Fibroblast of mammary gland (primary cell): ENCODE measurements around the gene ITK.

Source experiments
- DNase-seq: peaks from one replicate; pipeline ENCODE4 v3.0.0-alpha.2; 2010; ENCODE audit warnings: low read depth
- H3K4me3 ChIP-seq: 2 replicates; pipeline ENCODE4 v1.5.1; 2011; ENCODE audit warnings: low read depth, mild to moderate bottlenecking, low read length, moderate library complexity; ENCODE audit not compliant: control insufficient read depth
- TF ChIP-seq, protein P1 (sequence below): conservative IDR thresholded peaks from 2 replicates; pipeline ENCODE4 v1.5.1; 2011; ENCODE audit warnings: low read depth, low read length, inconsistent platforms; ENCODE audit not compliant: control insufficient read depth, insufficient read depth

The ITK gene

DNA sequence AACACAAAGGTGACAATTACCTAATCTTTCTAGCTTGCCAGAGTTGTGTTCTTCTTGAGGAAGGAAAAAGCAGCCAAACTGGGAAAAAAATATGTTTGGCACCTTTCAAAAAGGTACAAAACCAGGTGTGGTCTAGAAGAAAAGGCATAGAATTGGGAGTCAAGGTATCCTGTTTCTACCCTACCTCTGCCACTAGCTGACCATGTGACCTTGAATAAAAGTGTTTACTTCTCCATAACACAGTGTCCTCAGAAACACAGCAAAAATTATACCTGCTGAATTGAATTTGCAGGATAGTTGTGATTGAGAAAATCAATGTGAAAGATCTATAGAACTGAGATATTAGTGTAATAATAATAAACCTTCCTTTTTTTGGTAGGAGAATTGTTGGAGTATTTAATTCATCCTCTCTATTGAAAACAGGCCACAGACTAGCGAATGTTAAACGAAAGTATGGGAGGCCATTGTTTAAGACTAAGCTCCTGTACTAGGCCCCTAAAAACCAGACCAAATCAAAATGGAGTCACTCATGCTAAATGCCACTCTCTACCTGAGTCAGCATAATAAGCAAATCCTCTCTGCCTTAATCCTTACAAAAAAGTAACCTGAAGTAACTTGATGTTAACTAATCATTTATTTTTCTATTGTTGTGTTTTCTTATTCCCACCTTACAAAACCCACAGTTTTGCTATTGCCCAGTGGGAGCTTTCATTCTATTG, 97.8 kb downstream of the ITK start:
- H3K4me3 ChIP-seq: no peak overlapping the region
- TF ChIP-seq, protein P1, sequence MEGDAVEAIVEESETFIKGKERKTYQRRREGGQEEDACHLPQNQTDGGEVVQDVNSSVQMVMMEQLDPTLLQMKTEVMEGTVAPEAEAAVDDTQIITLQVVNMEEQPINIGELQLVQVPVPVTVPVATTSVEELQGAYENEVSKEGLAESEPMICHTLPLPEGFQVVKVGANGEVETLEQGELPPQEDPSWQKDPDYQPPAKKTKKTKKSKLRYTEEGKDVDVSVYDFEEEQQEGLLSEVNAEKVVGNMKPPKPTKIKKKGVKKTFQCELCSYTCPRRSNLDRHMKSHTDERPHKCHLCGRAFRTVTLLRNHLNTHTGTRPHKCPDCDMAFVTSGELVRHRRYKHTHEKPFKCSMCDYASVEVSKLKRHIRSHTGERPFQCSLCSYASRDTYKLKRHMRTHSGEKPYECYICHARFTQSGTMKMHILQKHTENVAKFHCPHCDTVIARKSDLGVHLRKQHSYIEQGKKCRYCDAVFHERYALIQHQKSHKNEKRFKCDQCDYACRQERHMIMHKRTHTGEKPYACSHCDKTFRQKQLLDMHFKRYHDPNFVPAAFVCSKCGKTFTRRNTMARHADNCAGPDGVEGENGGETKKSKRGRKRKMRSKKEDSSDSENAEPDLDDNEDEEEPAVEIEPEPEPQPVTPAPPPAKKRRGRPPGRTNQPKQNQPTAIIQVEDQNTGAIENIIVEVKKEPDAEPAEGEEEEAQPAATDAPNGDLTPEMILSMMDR: no peak
- DNase-seq: no peak

DNA sequence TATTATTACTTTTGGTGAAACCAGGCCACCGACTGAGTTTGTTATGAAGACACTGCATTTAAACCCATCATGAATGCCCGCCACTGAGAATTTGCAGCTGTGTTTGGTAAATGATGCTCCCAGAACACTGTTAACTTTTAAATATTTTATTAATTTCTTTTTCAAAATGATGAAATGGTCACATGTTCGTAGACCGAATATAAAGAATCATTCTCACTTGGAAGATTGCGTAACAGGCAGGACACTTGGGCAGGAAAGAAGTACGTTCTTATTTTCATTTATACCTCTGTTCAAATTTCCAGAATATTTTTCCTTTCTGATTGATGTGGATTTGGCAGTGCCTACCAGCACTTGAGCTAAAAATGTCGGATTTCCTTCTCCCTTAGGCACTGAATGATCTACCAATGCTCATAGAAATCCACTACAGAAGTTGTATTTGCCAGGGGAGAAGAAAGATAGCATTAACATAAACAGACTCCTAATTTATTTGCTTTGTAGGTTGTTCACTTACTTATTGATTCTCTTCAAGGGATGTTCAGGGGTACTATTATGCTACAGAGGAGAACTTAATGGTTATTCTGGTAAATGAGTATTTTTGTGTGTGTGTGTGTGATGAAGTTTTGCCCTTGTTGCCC, 99.1 kb downstream of the ITK start:
- TF ChIP-seq, protein P1: no peak
- no peak overlapping the region for H3K4me3 ChIP-seq
- peak; percentile 16 for DNase-seq

DNA sequence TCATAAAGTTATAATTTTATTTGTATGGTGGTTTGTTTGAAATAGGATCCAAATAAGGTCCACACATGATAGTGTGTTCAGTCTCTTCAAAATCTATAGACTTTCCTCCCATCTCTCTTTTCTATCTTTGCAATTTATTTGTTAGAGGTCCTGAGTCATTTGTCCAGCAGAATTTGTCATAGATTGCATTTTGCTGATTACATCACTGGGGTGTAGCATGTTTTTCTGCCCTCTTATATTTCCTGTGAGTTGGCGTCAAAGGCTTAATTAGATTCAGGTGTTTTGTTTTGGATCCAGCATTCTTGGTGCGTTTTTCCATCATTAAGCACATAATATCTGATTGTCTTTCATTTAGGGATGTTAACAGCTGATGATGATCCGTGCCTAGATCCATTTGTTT, 100.3 kb downstream of the ITK start:
- H3K4me3 ChIP-seq: no peak overlapping the region
- DNase-seq: peak; percentile 94
- TF ChIP-seq, protein P1: no peak

DNA sequence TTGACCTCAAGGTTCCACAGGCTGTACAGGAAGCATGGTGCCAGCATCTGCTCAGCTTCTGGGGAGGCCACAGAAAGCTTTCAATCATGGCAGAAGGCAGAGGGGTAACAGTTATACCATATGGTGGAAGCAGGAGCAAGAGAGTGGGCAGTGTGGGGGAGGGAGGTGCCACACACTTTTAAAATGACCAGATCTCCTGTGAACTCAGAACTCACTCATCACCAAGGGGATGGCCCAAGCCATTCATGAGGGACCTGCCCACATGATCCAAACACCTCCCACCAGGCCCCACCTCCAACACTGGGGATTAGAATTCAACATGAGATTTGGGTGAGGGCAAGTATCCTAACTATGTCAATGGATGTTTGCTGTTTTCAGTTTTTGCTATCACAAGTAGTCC, 101.5 kb downstream of the ITK start:
- TF ChIP-seq, protein P1: no peak
- no peak overlapping the region for H3K4me3 ChIP-seq
- DNase-seq: peak; percentile 12

DNA sequence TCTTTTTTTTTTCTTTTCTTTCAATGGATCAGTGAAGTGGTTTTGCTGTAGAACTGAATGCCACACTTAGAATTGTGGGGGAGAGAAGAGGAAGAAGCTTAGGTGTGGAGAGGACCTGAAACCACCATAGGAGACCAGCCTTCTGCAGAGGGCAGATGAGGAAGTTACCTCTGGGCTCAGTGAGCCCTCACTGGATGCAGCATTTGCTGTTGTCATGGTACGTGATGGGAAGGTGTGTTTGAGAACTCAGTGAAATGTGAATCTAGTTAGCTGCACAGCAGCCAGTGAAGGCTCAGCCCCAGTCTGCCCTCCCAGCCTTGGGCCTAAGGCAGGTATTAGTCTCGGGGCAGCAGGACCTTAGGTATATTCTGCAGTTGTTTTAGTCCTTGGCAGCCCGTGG, 102.8 kb downstream of the ITK start:
- no peak overlapping the region for H3K4me3 ChIP-seq
- TF ChIP-seq, protein P1: no peak
- DNase-seq: no peak

DNA sequence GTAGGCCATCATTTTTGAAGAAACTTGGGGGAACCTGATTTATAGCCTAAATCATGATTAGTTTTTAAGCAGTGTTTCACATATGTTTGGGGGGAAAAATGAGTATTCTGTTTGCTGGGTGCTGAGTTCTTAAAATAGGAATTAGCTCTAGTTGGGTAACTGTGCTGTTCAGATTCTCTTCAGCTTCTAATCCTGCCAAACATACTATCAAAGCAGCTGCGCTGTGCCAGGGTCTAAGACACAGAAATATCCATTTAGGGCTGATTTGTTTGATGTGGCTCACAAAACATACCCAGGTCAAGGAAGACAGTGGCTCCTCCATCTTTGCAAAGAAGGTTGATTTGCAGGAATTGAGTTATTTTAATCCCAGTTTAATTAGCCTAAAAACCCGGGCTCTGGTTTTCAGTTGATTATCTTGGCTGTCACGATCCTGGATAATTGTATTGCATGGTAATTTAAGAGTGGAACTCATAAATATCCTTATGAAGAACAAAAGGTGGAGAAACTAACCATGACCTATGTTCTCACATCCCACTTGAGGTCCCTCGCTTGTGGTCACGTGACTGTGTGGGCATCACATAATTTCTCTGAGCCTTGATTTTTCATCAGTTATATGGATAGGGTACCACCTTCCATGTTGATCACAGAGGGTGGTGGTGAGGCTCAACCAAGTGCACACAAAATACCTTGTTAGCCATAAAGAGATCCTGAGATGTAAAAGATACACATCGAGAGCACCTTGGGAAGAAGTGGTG, 104.0 kb downstream of the ITK start:
- no peak overlapping the region for H3K4me3 ChIP-seq
- DNase-seq: no peak
- TF ChIP-seq, protein P1: no peak
